Occipital lobe (tissue), 2 donors: Measurements from ENCODE around the gene SEC14L3. TPM values are rescaled to one million over a fixed set of nuclear protein-coding genes. Genes with fewer than 3 reads are reported as not detected.
"Not testable (repeated sequence)": the region's sequence is repeated elsewhere in the genome, so short reads cannot be mapped to it uniquely, and the experiment has no call there.

Source experiments
- DNase-seq: peaks from one replicate; lab custom pipeline; 2025; lab: John Stamatoyannopoulos, UW
- total RNA-seq: library from RNA; depleted of rRNA; stranded (reverse); fragments of >200 nt; gene quantifications from one replicate; pipeline ENCODE4 v1.2.3, GENCODE V29; 2014

The SEC14L3 gene
- total RNA-seq, 1 donor from 2014 or later: not detected

DNA sequence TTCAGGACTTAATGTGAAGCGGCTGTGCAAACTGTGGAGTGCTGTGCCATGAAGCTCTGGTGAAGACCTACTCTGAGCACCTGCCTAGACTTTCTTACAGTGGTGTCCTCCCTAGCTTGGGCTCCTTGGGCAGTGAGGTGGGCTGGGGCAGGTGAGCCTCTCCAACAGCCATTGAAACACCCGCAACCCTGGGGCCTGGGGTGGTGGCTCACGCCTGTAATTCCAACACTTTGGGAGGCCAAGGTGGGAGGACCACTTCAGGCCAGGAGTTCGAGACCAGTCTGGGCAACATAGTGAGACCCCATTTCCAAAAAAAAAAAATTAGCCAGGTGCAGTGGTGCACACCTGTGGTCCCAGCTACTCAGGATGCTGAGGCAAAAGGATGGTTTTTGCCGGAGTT, 14.3 kb upstream of the SEC14L3 start:
- no peak for DNase-seq

DNA sequence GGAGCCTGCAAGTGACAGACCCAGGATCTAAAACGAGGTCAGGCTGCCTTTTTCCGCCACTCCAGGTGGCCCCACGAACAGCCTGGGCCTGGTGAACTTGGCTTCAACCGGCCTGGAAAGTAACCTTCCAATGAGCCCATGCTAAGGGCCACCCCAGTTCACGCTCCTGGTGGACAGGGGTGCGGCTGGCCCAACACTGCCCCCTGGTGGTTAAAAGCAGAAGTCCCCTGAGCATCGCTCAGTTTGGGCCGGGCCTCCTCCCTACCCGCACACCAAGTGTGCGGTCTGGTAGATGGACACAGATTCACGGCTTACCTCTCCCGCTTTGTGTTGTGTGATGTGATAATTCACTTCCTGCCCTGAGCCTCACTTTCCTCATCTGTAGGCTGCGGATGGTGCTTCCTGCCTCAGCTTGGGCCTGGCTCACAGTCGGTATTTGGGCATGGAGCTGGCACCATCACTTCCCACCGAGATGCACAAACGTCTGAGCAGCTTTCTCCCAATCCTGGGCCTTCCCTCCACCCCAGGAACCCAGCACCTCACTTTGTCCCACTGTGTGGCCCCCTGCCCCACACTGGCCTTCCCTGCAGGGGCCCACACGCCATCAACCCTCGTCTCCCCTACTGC, 13.7 kb upstream of the SEC14L3 start:
- DNase-seq: peak; percentile 10

DNA sequence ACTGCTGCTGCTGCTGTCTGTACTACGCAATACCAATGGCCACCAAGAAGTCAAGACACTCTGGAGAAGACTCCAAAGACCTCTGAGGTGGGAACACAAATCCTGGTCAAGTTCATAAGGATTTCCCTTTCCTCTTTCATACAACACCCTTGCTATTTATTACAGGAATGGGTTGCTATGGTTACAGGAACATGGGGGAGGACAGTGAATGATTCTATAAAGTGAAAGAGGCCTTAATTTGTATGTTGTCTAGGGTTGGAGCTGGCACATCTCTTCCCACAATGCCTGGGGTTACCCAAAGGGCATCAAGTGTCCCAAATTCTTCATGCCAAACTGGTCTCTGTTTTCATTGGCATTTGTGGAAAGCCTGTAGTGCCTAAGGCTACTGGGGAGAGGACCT, 11.4 kb upstream of the SEC14L3 start:
- no peak for DNase-seq

DNA sequence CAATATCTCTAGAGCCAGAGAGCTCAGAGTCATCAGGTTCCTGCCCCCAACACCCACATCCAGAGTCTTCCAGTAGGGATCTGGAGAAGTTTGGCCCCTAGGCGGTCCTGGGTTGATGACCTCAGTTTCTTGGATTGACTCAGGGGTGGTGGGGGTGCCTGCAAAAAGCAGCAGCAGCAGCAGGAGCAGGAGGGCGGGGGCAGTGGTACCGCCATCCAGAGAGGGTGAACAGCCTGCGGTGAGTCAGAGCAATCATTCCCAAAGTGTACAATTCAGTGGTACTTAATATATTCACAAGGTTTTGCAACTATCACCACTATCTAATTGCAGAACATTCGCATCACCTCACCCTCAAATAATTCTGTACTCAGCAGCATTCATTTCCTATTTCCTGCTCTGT, 9.9 kb upstream of the SEC14L3 start:
- DNase-seq: no peak

DNA sequence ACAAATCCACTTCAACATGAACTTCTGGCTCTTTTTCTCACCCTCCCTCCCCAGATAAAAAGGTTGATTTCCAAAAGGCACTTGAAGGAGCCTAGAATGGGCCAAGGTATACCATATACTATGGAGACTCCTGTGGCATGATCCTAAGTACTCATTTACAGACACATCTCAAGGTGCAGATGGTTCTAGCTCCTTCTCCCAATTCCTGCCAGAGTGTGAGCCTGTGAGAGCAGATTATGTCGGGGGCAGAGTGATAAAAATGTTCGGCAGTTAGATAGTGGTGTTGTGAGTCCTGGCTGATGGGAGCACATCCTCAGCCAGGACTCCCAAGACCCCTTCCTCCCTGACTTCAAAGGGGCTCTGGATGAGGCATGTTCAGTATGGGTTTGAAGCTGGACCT, 8.2 kb upstream of the SEC14L3 start:
- no peak for DNase-seq

DNA sequence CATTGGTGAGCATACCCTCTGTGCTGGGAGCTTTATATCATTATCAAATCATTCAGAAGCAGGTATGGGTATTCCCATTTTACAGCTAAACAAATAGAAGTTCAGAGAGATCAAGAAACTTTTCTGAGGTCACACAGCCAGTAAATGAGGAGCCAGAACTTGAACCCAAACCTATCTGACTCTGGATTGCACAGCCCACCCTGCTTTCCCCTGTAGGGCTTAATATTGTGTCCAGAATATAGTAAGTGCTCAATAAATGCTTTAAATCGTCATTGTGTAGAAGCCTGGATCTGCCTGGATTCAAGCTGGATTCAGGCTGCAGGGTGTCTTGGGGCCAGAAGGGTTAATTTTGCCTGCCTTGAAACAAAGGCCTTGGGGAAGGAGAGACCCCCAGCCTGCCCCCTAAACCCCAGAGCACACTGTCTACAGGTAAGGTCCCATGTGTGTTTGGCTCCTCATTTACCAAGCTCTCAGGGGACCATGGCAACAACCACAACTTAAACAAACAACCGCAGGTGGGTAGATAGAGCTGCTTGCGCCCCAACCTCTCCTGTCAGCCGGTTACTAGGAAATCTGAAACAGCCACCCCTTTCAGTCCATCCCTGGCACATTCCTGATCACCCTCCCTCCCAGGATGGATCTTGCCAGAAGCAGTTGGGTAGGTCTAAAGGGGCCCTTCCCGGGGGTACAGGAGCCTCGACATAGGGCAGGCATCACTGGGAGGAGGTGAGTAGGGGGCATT, 3.0 kb upstream of the SEC14L3 start:
- DNase-seq: no peak

DNA sequence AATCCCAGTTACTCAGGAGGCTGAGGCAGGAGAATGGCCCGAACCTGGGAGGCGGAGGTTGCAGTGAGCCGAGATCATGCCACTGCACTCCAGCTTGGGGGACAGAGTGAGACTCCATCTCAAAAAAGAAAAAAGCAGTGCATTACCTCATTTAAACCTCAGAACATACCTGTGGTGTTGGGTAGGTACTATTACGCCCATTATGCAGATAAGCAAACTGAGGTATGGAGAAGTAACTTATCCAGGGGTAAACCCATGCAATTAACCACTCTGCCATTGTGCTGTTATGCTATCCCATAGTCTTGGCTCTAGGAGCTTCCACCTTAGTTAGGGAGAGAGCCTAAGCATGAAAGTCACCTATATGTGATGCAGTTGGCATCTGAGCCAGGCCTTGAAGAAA, 2.3 kb upstream of the SEC14L3 start:
- no peak for DNase-seq

DNA sequence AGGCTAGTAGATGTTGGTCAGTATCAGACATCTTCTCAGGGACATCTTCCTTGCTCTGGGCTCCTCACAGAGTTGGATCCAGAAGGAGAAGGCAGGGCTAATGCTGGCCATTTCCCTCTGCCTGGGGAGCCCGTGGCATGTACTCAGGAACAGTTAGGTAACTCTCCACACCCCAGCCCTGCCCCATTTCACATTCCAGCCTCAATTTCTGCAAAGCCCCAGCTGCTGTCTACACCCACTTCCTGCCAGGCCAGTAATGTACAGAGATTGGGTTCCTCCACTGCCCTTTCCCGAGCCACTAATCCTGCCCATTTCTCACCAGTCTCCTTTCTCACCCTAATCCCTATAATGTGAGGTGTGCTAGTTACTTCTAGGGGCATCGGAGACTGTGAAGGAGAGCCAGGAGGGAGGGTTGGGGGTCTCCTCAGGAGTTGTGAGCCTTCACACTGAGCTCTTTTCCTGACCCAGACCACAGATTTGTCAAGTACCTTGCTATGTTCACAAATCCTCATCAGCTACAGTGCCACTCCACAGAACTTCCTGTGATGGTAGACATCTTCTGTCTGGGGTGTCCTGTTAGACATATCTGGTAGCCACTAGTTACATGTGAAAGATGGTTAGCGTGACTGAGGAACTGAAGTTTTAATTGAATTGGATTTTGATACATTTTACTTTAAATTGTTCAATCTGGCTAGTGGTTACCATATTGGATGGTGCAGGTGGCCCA, 1.3 kb upstream of the SEC14L3 start:
- no peak for DNase-seq

DNA sequence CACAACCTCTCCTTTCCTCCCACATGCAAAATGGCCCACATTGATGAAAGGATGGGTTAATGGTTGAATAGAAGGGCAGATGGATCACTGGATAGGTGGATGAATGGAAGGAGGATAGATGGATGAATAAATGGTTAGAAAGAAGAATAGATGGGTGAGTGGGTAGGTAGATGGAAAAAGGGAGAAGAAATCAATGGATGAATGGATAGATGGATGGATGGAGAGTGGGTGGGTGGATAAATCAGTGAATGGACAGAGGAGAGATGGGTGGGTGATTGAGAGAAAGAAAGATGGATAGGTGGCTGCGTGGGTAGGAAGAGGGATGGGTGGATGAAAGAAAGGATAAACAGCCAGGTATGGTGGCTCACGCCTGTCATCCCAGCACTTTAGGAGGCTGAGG, 1.2 kb downstream of the SEC14L3 start:
- DNase-seq: no peak

DNA sequence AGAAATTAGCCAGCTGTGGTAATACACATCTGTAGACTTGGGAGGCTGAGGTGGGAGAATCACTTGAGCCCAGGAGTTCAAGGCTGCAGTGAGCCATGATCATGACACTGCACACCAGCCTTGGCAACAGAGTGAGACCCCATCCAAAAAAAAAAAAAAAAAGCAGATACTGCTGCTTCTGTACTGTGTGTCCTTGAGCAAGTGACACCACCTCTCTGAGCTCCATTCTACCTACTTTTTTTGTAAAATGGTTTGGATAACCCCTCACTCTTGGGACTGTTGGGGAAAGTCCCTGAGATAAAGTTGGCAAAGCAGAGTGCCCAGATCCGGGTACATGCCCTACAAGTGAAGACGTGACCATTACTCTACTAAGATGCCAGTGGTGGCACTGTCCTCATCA, 2.7 kb downstream of the SEC14L3 start:
- DNase-seq: no peak

DNA sequence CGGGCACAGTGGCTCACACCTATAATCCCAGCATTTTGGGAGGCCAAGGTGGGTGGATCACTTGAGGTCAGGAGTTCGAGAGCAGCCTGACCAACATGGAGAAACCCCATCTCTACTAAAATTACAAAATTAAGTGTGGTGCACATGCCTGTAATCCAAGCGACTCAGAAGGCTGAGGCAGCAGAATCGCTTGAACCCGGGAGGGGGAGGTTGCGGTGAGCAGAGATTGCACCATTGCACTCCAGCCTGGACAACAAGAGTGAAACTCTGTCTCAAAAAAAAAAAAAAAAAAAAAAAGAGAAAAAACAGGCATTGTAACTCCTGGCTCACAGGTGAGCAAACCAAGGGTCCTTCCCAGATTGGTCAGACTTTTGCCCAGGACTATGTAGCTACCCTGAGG, 11.3 kb downstream of the SEC14L3 start:
- not testable (repeated sequence) for DNase-seq

DNA sequence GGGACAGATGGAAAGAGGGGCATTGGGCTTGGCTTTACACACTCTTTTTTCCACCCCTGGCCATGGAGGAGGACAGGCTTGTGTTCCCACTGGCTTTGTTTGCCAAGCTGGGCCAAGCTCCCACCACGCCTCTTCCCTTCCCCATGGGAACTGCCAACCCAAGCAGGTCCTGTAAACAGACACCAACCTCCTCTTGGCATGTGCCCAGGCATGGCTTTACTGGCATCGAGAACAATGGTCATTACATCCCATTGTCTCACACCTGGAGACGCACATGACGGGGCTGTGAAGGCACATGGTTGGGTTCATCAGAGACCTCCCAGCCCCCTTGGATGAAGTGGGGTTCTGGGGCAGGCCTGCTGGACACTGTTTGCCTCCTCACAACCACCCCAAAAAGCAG, 11.7 kb downstream of the SEC14L3 start:
- DNase-seq: no peak

DNA sequence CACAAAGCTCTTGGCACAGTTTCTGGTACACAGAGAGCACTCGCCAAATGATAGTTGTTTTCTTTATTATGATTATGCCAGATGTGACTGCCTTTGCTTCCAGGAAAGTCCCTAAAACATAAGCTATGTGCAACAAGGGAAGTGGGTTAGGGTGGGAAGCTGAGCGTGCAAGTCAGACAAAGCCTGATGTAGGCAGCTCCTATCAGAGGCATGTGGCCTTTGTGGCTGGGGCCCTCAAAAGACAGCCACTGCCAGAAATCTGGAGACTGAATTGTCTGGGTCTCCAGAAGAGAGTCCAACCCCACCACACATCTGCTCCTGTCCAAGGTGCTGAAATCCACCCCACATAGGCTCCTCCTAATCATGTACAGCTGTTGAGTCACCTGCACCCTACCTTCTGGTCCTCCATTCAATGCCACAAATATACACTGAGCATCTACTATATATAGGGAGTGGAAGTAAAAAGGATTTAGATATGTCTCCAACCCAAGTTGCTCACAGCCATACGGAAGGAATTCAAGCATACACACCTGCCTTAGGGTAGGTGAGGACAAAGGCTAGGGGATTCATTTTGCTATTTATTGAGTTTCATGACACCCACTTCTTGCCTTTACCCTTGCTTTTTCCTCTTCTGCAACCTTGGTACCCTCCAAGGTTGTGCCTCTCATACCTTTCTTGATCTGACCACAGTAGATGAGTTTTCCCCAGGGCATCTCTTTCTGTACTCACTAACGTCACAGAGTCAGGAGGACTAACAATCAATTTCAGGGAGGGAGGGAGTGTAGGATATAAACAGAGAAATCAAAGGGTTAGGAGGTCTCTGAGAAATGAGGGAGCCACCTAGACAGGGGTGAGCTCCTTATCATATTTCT, 12.4 kb downstream of the SEC14L3 start:
- DNase-seq: no peak

DNA sequence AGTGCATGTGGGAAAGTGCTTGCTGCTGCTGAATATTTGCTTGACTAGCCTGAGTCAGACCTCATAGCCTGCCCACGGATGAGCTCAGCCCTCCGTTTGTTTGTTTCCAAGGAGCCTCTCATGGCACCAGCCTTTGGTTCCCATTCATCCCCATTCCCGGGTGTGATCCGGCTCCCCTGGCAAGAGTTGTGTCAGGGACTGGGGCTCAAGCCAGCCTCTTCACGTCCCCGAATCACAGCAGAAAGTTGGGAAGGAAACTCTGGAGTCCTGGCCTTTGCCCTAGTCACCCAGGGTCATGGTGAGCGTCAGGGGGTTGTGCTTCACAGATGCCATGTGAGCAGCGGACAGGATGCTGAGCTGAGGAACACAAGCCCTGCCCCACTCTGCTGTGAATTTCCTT, 13.8 kb downstream of the SEC14L3 start:
- DNase-seq: peak; percentile 9

DNA sequence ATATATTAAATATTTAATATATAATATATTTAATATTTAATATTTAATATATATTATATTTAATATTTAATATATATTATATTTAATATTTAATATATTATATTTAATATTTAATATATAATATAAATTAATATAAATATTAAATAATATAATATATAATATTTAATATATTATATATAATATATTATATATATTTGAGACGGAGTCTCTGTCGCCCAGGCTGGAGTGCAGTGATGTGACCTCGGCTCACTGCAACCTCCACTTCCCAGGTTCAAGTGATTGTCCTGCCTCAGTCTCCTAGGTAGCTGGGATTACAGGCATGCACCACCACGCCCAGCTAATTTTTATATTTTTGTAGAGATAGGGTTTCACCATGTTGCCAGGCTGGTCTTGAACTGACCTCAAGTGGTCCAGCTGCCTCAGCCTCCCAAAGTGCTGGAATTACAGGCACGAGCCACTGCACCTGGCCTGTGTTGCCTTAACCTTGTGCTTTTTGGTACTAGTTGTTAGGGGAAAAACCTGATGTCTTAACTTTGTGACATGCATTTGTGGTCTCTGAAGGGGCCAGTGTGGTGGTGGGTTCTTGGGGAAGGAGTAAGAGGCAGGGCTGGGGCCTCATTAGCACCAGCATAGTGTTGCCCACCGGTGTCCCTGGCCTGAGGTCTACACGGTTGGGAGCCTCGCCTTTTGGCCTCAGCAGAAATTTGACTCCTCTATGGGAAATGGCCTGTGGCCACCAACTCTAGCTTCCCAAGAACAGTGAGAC, 16.6 kb downstream of the SEC14L3 start:
- no peak for DNase-seq

DNA sequence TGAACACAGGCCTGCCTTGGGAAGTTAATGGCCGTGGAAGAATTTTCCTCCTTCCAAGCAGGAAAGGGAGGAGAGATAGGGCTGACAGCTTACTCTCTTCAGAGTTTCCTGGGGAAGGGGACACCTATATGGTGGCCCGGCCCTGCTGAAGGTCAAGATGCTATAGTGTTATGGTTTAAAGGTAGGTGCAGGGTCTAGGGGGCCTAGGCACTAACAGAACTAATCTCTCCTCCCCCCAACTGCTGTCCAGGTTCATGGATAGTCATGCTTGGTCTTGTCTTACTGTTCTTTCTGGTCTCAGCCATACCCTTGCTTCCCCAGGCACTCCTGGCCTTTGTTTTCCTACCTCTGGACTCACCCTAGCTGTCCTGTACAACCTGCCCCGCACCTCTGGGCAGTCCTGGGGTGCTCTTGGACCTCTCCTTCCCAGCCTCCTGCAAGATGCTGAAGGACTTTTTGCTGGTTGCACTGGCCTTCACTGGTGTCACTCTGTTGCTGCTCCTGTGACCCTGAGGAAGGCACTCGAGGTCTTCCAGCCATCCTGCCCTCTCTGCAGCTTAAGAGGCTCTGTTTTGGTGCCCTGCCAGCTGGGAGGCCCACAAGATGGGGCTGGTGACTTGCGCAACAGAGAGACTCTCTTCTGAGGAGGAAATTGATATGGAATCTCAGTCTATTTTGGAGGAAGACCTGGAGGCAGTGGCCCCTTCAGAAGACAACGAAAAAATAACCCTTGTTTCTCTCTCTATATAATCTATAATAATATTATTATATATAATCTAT, 17.9 kb downstream of the SEC14L3 start:
- no peak for DNase-seq

DNA sequence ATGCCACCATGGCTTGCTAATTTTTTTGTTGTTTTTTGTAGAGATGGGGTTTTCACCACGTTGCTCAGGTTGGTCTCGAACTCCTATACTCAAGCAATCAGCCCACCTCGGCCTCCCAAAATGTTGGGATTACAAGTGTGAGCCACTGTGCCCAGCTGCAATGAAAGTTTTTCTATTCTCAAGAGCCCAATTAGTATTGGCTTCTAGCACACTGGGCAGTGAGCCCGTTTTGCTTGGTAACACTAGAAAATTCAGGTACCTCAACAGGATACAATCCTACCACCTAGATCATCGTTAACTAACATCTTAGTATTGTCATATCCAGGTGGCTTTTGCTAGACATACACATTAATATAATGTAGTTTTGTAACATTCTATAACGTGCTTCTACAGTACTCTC, 19.0 kb downstream of the SEC14L3 start:
- no peak for DNase-seq

DNA sequence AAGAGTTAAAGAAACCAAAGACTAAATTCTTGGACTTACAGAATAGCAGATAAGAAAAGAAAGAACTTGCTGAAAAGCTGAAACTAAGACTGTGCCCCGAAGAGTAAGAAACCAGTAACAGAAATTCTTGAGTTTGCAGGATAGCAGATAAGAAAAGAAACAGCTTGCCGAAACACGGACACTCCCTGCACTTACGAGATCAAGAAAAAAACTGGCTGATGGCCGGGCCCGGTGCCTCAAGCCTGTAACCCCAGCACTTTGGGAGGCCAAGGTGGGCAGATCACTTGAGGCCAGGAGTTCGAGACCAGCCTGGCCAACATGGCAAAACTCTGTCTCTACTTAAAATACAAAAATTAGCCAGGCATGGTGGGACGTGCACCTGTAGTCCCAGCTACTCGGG, 20.3 kb downstream of the SEC14L3 start:
- DNase-seq: not testable (repeated sequence)

DNA sequence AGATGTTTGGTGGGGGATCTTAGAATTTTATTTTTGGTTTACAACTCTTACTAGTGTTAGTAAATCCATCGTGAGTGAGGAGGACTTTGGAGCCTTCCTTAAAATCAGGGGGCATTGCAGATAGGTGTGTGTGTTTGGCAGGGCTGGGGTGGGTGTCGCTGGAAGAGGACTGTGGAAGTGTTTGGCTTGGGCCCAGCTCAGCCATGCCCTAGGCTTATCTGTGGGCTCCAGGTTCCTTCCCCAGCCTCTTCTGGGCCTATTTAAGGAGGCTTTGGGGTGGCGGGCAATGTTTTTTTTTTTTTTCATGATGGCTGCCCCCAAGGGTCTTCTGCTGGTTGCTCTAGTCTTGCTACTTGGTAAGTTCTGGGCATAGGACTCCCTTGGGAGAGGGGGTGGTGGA, 24.2 kb downstream of the SEC14L3 start:
- no peak for DNase-seq

DNA sequence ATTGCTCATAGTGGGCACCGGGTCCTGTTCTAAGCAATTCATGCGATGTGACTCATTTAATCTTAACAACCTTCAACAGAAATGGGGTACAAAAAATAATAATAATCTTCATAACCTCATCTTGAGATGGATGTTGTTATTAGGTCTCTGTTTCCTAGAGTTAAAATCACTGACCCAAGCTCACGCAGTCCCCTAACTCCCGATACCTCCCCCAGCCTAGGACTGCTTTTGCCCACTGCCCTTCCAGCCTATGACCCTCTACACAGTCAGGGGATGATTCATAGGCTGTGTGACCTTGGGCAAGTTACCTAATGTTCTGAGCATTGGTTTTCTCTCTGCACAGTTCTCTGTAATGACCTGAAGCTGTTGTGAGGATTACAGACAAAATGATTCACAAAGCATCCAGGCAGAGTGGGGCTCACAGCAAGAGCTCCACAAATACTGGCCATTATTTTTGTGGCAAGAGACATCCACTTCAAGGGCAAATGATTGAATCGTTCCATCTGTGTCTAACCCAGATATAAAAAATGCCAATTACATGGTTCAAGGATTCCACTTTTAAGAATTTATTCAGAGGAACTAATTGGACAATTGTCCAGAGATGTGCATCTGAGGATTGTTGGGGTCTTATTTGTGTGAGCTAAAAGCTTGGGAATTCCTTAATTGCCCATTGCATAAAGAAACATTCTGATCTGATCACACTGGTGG, 26.2 kb downstream of the SEC14L3 start:
- no peak for DNase-seq
